ENCODE results near the gene ANKRD23.
"Not testable (repeated sequence)": the region's sequence is repeated elsewhere in the genome, so short reads cannot be mapped to it uniquely, and the experiment has no call there.

Gene ANKRD23

GRCh38 chr2:96796497-96796896, 47.3 kb downstream of the ANKRD23 start:
- not testable (repeated sequence) for H3K27ac ChIP-seq (ENCODE audit: insufficient read depth, low read depth, low read length, poor library complexity, severe bottlenecking); H3K36me3 ChIP-seq (ENCODE audit: control insufficient read depth, insufficient read depth, low read length); H3K27me3 ChIP-seq (ENCODE audit: control insufficient read depth, insufficient read depth, low read length, poor library complexity, severe bottlenecking); H3K4me3 ChIP-seq (ENCODE audit: insufficient read depth, low read depth, low read length); H3K9me3 ChIP-seq (ENCODE audit: control insufficient read depth, low read length); H3K4me1 ChIP-seq (ENCODE audit: control insufficient read depth, insufficient read depth, low read length)
- WGBS, 2 experiments: 95 to 96% methylated on average over 4 to 6 of the region's 6 CpGs

GRCh38 chr2:96795076-96795475, 48.7 kb downstream of the ANKRD23 start:
- H3K4me1 ChIP-seq (ENCODE audit: control insufficient read depth, insufficient read depth, low read length): no peaks in the 10 kb centered on the region
- no peak overlapping the region for H3K4me3 ChIP-seq (ENCODE audit: insufficient read depth, low read depth, low read length)
- no peaks in the 10 kb centered on the region for H3K27me3 ChIP-seq (ENCODE audit: control insufficient read depth, insufficient read depth, low read length, poor library complexity, severe bottlenecking)
- no peak overlapping the region for H3K27ac ChIP-seq (ENCODE audit: insufficient read depth, low read depth, low read length, poor library complexity, severe bottlenecking)
- no peaks in the 10 kb centered on the region for H3K36me3 ChIP-seq (ENCODE audit: control insufficient read depth, insufficient read depth, low read length)
- 92 to 95% methylated on average over 6 of the region's 6 CpGs for WGBS, 2 experiments
- no peaks in the 10 kb centered on the region for H3K9me3 ChIP-seq (ENCODE audit: control insufficient read depth, low read length)

- no peaks in the 10 kb centered on the region for H3K27me3 ChIP-seq (ENCODE audit: control insufficient read depth, insufficient read depth, low read length, poor library complexity, severe bottlenecking)
- no peak overlapping the region for H3K27ac ChIP-seq (ENCODE audit: insufficient read depth, low read depth, low read length, poor library complexity, severe bottlenecking)
- H3K4me3 ChIP-seq (ENCODE audit: insufficient read depth, low read depth, low read length): no peak overlapping the region
- no peaks in the 10 kb centered on the region for H3K36me3 ChIP-seq (ENCODE audit: control insufficient read depth, insufficient read depth, low read length)
- peaks cover 10% of the 10 kb centered on the region for H3K4me1 ChIP-seq (ENCODE audit: control insufficient read depth, insufficient read depth, low read length)
- no peaks in the 10 kb centered on the region for H3K9me3 ChIP-seq (ENCODE audit: control insufficient read depth, low read length)
- 88 to 90% methylated on average over 17 of the region's 17 CpGs for WGBS, 2 experiments
Observed at GRCh38 chr2:96792772-96793749, 50.8 kb downstream of the ANKRD23 start.

GRCh38 chr2:96789245-96789617, 54.6 kb downstream of the ANKRD23 start:
- Histone ChIP-seq H3K4me1 (ENCODE audit: control insufficient read depth, insufficient read depth, low read length) (peaks cover 10% of the 10 kb centered on the region), H3K27me3 (ENCODE audit: control insufficient read depth, insufficient read depth, low read length, poor library complexity, severe bottlenecking) (no peaks in the 10 kb centered on the region), H3K27ac (ENCODE audit: insufficient read depth, low read depth, low read length, poor library complexity, severe bottlenecking) (no peak overlapping the region), H3K4me3 (ENCODE audit: insufficient read depth, low read depth, low read length) (no peak overlapping the region), H3K36me3 (ENCODE audit: control insufficient read depth, insufficient read depth, low read length) (no peaks in the 10 kb centered on the region), H3K9me3 (ENCODE audit: control insufficient read depth, low read length) (no peaks in the 10 kb centered on the region)
- 89 to 92% methylated on average over 6 of the region's 6 CpGs for WGBS, 2 experiments

- H3K9me3 ChIP-seq (ENCODE audit: control insufficient read depth, low read length): no peaks in the 10 kb centered on the region
- 82 to 84% methylated on average over 17 of the region's 17 CpGs for WGBS, 2 experiments
- H3K27ac ChIP-seq (ENCODE audit: insufficient read depth, low read depth, low read length, poor library complexity, severe bottlenecking): no peak overlapping the region
- no peaks in the 10 kb centered on the region for H3K36me3 ChIP-seq (ENCODE audit: control insufficient read depth, insufficient read depth, low read length)
- H3K27me3 ChIP-seq (ENCODE audit: control insufficient read depth, insufficient read depth, low read length, poor library complexity, severe bottlenecking): no peaks in the 10 kb centered on the region
- H3K4me1 ChIP-seq (ENCODE audit: control insufficient read depth, insufficient read depth, low read length): peaks cover 10% of the 10 kb centered on the region
- no peak overlapping the region for H3K4me3 ChIP-seq (ENCODE audit: insufficient read depth, low read depth, low read length)
Observed at GRCh38 chr2:96788442-96789244, 55.2 kb downstream of the ANKRD23 start.
